Measurements from ENCODE around the gene CSF3.

- TF ChIP-seq ZFX (IDR thresholded peaks at IDR 0.05) (no peak), CTCF (conservative IDR thresholded peaks at IDR 0.05) (no peak)
Observed at GRCh38 chr17:40020146-40020545, 4.9 kb downstream of the CSF3 start.
